Gastrocnemius medialis (tissue), 4 donors: ENCODE measurements around the gene HDDC2. TPM values are rescaled to one million over a fixed set of nuclear protein-coding genes. Genes with fewer than 3 reads are reported as not detected.

Experiments used
- ATAC-seq, 2 donors: fragments of 150-250 bp; one replicate each; pipeline ENCODE4 v1.9.1; 2016
- DNase-seq, 2 donors: peaks; one replicate each; pipeline ENCODE4 v3.0.0-alpha.2; 2019
- H3K27ac ChIP-seq, 4 donors: fragments of 200-600 bp; sonication (generic); 1 replicate in 1 of 4; 2 replicates in 3 of 4; pipeline ENCODE4 v1.5.1; 2016 to 2018; ENCODE audit warnings: mild to moderate bottlenecking in 2 of 4, moderate library complexity in 1 of 4
- H3K27me3 ChIP-seq, 3 donors: fragments of 200-600 bp; sonication (generic) in 2 of 3; 1 replicate in 1 of 3; 2 replicates in 2 of 3; pipeline versions ENCODE4 v1.5.1 to v1.6.0; 2016 to 2019; ENCODE audit warnings: mild to moderate bottlenecking in 1 of 3, moderate library complexity in 1 of 3
- H3K36me3 ChIP-seq, 2 donors: fragments of 200-600 bp; sonication (generic) in 1 of 2; one replicate each; pipeline ENCODE4 v1.5.1; 2017 to 2018
- H3K4me1 ChIP-seq, 2 donors: fragments of 200-600 bp; sonication (generic) in 1 of 2; one replicate each; pipeline ENCODE4 v1.5.1; 2016 to 2017; ENCODE audit warnings: mild to moderate bottlenecking in 2 of 2
- H3K4me3 ChIP-seq, 4 donors: fragments of 200-600 bp; sonication (generic) in 3 of 4; 1 replicate in 1 of 4; 2 replicates in 3 of 4; pipeline ENCODE4 v1.5.1; 2016 to 2019; ENCODE audit warnings: mild to moderate bottlenecking in 2 of 4
- H3K9me3 ChIP-seq, 3 donors: fragments of 200-600 bp; sonication (generic) in 2 of 3; 1 replicate in 1 of 3; 2 replicates in 2 of 3; pipeline ENCODE4 v1.5.1; 2016 to 2019
- CTCF ChIP-seq, 5 experiments: fragments of 450-650 bp in 3 of 5; fragments of 200-600 bp in 2 of 5; sonication (generic) in 2 of 5; IDR thresholded peaks in 4 of 5; conservative IDR thresholded peaks in 1 of 5; 1 replicate in 4 of 5; 2 replicates in 1 of 5; pipeline ENCODE4 v1.5.1; 2016 to 2019; ENCODE audit warnings: antibody characterized with exemption in 5 of 5, mild to moderate bottlenecking in 3 of 5, moderate library complexity in 3 of 5
- POLR2A ChIP-seq, 2 donors: fragments of 450-650 bp; IDR thresholded peaks; one replicate each; pipeline ENCODE4 v1.6.1; 2017; ENCODE audit warnings: antibody characterized with exemption in 2 of 2, mild to moderate bottlenecking in 2 of 2, moderate library complexity in 2 of 2
- in situ Hi-C, 4 donors: fragments of 200-750 bp; cut with MboI; loops; one replicate each; pipeline versions ENCODE4 v1.15.0 to v1.8.0; 2017; ENCODE audit warnings: low sequenced_read_pairs in 4 of 4
- intact Hi-C: fragments of 100-400 bp; cut with DNase I; formaldehyde crosslinking; loops from one replicate; pipeline ENCODE4 v1.15.1; 2023; ENCODE audit warnings: low total_unique reads
- total RNA-seq, 4 donors: library from RNA; depleted of rRNA; stranded (reverse); fragments of >200 nt; gene quantifications; one replicate each; pipeline versions ENCODE4 v1.1.0 to v1.2.3, GENCODE V29; 2016

The HDDC2 gene
- total RNA-seq, 4 donors from 2014 or later = 54.9 to 88.3 (median 77.7) TPM

GRCh38 chr6:125307964-125308615 lies 6.3 kb upstream of the HDDC2 start:
- intact Hi-C loops (loop anchor here (2.0 to 10.0 kb wide), 2 partner anchors 343 to 441 kb away; partner anchors contain the start of genes HEY2 and RNF217), in situ Hi-C loops (loop anchor here in 2 of 4 donors (10.0 to 25.0 kb wide), 2 partner anchors 153 to 654 kb away; partner anchors contain the start of genes HINT3 (in 1 of the 2) and TPD52L1 (in 1 of the 2))
- peaks cover 6 to 12% of the 10 kb centered on the region in 2 donors for H3K4me1 ChIP-seq
- ATAC-seq = peak; percentile 87 to 92
- H3K27me3 ChIP-seq = no peaks in the 10 kb centered on the region
- H3K4me3 ChIP-seq = no peak overlapping the region
- TF ChIP-seq CTCF (IDR thresholded peaks at IDR 0.05 in 4 of 5, conservative IDR thresholded peaks at IDR 0.05 in 1 of 5) (no peak), POLR2A (IDR thresholded peaks at IDR 0.05) (no peak)
- DNase-seq = peak; percentile 58 to 78
- H3K27ac ChIP-seq = peak overlapping the region; percentile 69 to 87 (median 75)
- no peaks in the 10 kb centered on the region for H3K36me3 ChIP-seq
- no peaks in the 10 kb centered on the region for H3K9me3 ChIP-seq

GRCh38 chr6:125307150-125307838 lies 5.5 kb upstream of the HDDC2 start:
- ATAC-seq (peak; percentile 81), DNase-seq (peak in 1 of 2 donors; percentile 63)
- in situ Hi-C loops (loop anchor here in 2 of 4 donors (10.0 to 25.0 kb wide), 2 partner anchors 152 to 655 kb away; partner anchors contain the start of genes HINT3 (in 1 of the 2) and TPD52L1 (in 1 of the 2)), intact Hi-C loops (loop anchor here (10.0 kb wide), 1 partner anchor 342 kb away; the partner anchor contains the start of gene RNF217)
- no peaks in the 10 kb centered on the region for H3K36me3 ChIP-seq
- H3K9me3 ChIP-seq = no peaks in the 10 kb centered on the region
- H3K4me1 ChIP-seq = peaks cover 6 to 12% of the 10 kb centered on the region in 2 donors
- H3K27me3 ChIP-seq = no peaks in the 10 kb centered on the region
- H3K4me3 ChIP-seq = no peak overlapping the region
- TF ChIP-seq POLR2A (IDR thresholded peaks at IDR 0.05) = no peak
- no peak for TF ChIP-seq CTCF (IDR thresholded peaks at IDR 0.05 in 4 of 5, conservative IDR thresholded peaks at IDR 0.05 in 1 of 5)
- H3K27ac ChIP-seq = peak overlapping the region; percentile 69 to 87 (median 75)

- no peaks in the 10 kb centered on the region for H3K27me3 ChIP-seq
- peak overlapping the region; percentile 69 to 87 (median 75) for H3K27ac ChIP-seq
- TF ChIP-seq POLR2A (IDR thresholded peaks at IDR 0.05) (no peak), CTCF (IDR thresholded peaks at IDR 0.05 in 4 of 5, conservative IDR thresholded peaks at IDR 0.05 in 1 of 5) (no peak)
- H3K36me3 ChIP-seq = no peaks in the 10 kb centered on the region
- H3K9me3 ChIP-seq = no peaks in the 10 kb centered on the region
- no peak for ATAC-seq
- in situ Hi-C loops = loop anchor here in 2 of 4 donors (10.0 to 25.0 kb wide), 2 partner anchors 152 to 656 kb away; partner anchors contain the start of genes HINT3 (in 1 of the 2) and TPD52L1 (in 1 of the 2)
- intact Hi-C loops = loop anchor here (10.0 kb wide), 1 partner anchor 342 kb away; the partner anchor contains the start of gene RNF217
- no peak for DNase-seq
- no peak overlapping the region for H3K4me3 ChIP-seq
- H3K4me1 ChIP-seq = peaks cover 6 to 12% of the 10 kb centered on the region in 2 donors
These were observed 5.0 kb upstream of the HDDC2 start for GRCh38 chr6:125306756-125307149.

- no peak overlapping the region for H3K27ac ChIP-seq
- DNase-seq (no peak), ATAC-seq (no peak)
- no peaks in the 10 kb centered on the region for H3K36me3 ChIP-seq
- intact Hi-C loops (loop anchor here (5.0 to 10.0 kb wide), 2 partner anchors 113 to 340 kb away; partner anchors contain the start of gene RNF217), in situ Hi-C loops (loop anchor here (5.0 to 25.0 kb wide), 3 partner anchors 150 to 657 kb away; partner anchors contain the start of genes TPD52L1 (in 3 of the 4) and HINT3 (in 1 of the 4))
- no peaks in the 10 kb centered on the region for H3K27me3 ChIP-seq
- H3K4me1 ChIP-seq = peaks cover 17 to 21% of the 10 kb centered on the region in 2 donors
- H3K9me3 ChIP-seq = no peaks in the 10 kb centered on the region
- no peak overlapping the region for H3K4me3 ChIP-seq
- TF ChIP-seq POLR2A (IDR thresholded peaks at IDR 0.05) (no peak), CTCF (IDR thresholded peaks at IDR 0.05 in 4 of 5, conservative IDR thresholded peaks at IDR 0.05 in 1 of 5) (no peak)
These were observed 3.3 kb upstream of the HDDC2 start for GRCh38 chr6:125304970-125305660.
